HCT116 (cell line): ENCODE measurements around the gene C22orf42. TPM values are rescaled to one million over a fixed set of nuclear protein-coding genes. Genes with fewer than 3 reads are reported as not detected.

Experiments used
- ATAC-seq: fragments of 200-7000 bp; cut with Tn5 transposase; 2 replicates; pipeline ENCODE4 v1.9.1; 2020; ENCODE audit warnings: mild to moderate bottlenecking, moderate library complexity
- BruUV-seq: library from RNA; stranded (reverse); fragments of 400-500 nt; replicated peaks from 2 replicates; lab custom pipeline; 2021; lab: Mats Ljungman, UMichigan
- CTCF ChIA-PET: fragments of 300-600 bp; sonication (Branson Sonifier 250); formaldehyde crosslinking; loops from one replicate; lab custom pipeline; 2021; ENCODE audit warnings: antibody characterized with exemption; lab: Charles Lee
- POLR2A ChIA-PET: fragments of 300-600, 350-600 bp; sonication (Branson Sonifier 250); formaldehyde crosslinking; loops from one replicate; lab custom pipeline; 2021; ENCODE audit warnings: antibody characterized with exemption; lab: Charles Lee
- RAD21 ChIA-PET, 2 experiments: fragments of 300-600 bp; sonication (Branson Sonifier 250); formaldehyde crosslinking; loops; one replicate each; lab custom pipeline; 2023; ENCODE audit warnings: low total read pairs in 2 of 2; ENCODE audit not compliant: uncharacterized antibody in 2 of 2, unreplicated experiment in 2 of 2, low non-redundant PET in 1 of 2; lab: Charles Lee
- DNase-seq: peaks from one replicate; pipeline ENCODE4 v3.0.0-alpha.2; 2010; ENCODE audit warnings: low read depth, low spot score
- H2AFZ ChIP-seq: fragments of 200-600 bp; shearing (Covaris generic), sonication (generic); 2 replicates; pipeline ENCODE4 v1.6.1; 2017; ENCODE audit warnings: low read depth, mixed run types, mixed read lengths, antibody characterized with exemption, low read length; ENCODE audit not compliant: poor library complexity, severe bottlenecking
- H3K27ac ChIP-seq: 2 replicates; pipeline ENCODE4 v1.5.1; 2012; ENCODE audit warnings: low read depth, low read length
- H3K27me3 ChIP-seq: fragments of 200-600 bp; sonication (generic); 2 replicates; pipeline ENCODE4 v1.6.1; 2016; ENCODE audit warnings: mixed run types, low read length, mixed read lengths; ENCODE audit not compliant: insufficient read depth
- H3K36me3 ChIP-seq, 2 experiments: fragments of 200-500 bp in 1 of 2; fragments of 200-600 bp in 1 of 2; sonication (Bioruptor generic) in 1 of 2; sonication (generic) in 1 of 2; 2 replicates each; pipeline versions ENCODE4 v1.5.1 to v1.6.1; 2014 to 2016; ENCODE audit warnings: low read length in 2 of 2, inconsistent platforms in 1 of 2, mixed read lengths in 1 of 2, mixed run types in 1 of 2; ENCODE audit not compliant: insufficient read depth in 2 of 2, control insufficient read depth in 1 of 2
- H3K4me1 ChIP-seq, 2 experiments: fragments of 200-600 bp in 1 of 2; sonication (generic) in 1 of 2; 2 replicates each; pipeline versions ENCODE4 v1.5.1 to v1.6.1; 2012 to 2017; ENCODE audit warnings: low read length in 2 of 2, inconsistent platforms in 1 of 2, mild to moderate bottlenecking in 1 of 2, mixed read lengths in 1 of 2, mixed run types in 1 of 2, moderate library complexity in 1 of 2; ENCODE audit not compliant: insufficient read depth in 2 of 2, control insufficient read depth in 1 of 2
- H3K4me2 ChIP-seq: fragments of 200-600 bp; sonication (generic); 2 replicates; pipeline ENCODE4 v1.6.1; 2017; ENCODE audit warnings: mixed run types, low read length, mixed read lengths
- H3K4me3 ChIP-seq, 2 experiments: fragments of 200-600 bp in 1 of 2; sonication (generic) in 1 of 2; replicated peaks in 1 of 2; 2 replicates each; pipeline ENCODE4 v1.5.1; 2011 to 2016; ENCODE audit warnings: low read length in 2 of 2, control low read depth in 1 of 2, low read depth in 1 of 2, mild to moderate bottlenecking in 1 of 2, mixed read lengths in 1 of 2, mixed run types in 1 of 2
- H3K79me2 ChIP-seq: fragments of 200-600 bp; sonication (generic); 2 replicates; pipeline ENCODE4 v1.6.1; 2017; ENCODE audit warnings: mild to moderate bottlenecking, mixed run types, low read length, moderate library complexity, mixed read lengths; ENCODE audit not compliant: insufficient read depth
- H3K9ac ChIP-seq: fragments of 200-600 bp; sonication (generic); 2 replicates; pipeline ENCODE4 v1.6.1; 2016; ENCODE audit warnings: low read length, mixed read lengths
- H3K9me2 ChIP-seq: fragments of 200-600 bp; sonication (generic), shearing (Covaris generic); 2 replicates; pipeline ENCODE4 v1.6.1; 2017; ENCODE audit warnings: mixed run types, mild to moderate bottlenecking, moderate library complexity; ENCODE audit not compliant: insufficient read depth
- H3K9me3 ChIP-seq, 2 experiments: fragments of 200-500 bp in 1 of 2; fragments of 200-600 bp in 1 of 2; sonication (Bioruptor generic) in 1 of 2; sonication (generic) in 1 of 2; 2 replicates each; pipeline ENCODE4 v1.6.1; 2014 to 2017; ENCODE audit warnings: low read length in 2 of 2, mixed read lengths in 2 of 2, inconsistent platforms in 1 of 2, low read depth in 1 of 2, mild to moderate bottlenecking in 1 of 2, mixed run types in 1 of 2, moderate library complexity in 1 of 2; ENCODE audit not compliant: control insufficient read depth in 1 of 2, insufficient read depth in 1 of 2
- H4K20me1 ChIP-seq: fragments of 200-600 bp; sonication (generic), shearing (Covaris generic); 2 replicates; pipeline ENCODE4 v1.6.1; 2017; ENCODE audit warnings: mixed run types, mild to moderate bottlenecking, moderate library complexity; ENCODE audit not compliant: insufficient read depth
- CBX3 ChIP-seq: IDR thresholded peaks from 2 replicates; pipeline ENCODE4 v1.6.1; 2012; ENCODE audit warnings: low read depth
- CTCF ChIP-seq, 3 experiments: fragments of 200-600 bp in 1 of 3; sonication (generic) in 1 of 3; IDR thresholded peaks in 2 of 3; conservative IDR thresholded peaks in 1 of 3; 2 replicates each; pipeline ENCODE4 v1.5.1; 2012 to 2017; ENCODE audit warnings: low read depth in 2 of 3, low read length in 2 of 3, antibody characterized with exemption in 1 of 3, borderline replicate concordance in 1 of 3, control low read depth in 1 of 3, mild to moderate bottlenecking in 1 of 3, mixed read lengths in 1 of 3, mixed run types in 1 of 3, moderate library complexity in 1 of 3; ENCODE audit not compliant: insufficient read depth in 1 of 3
- ELF1 ChIP-seq: IDR thresholded peaks from 2 replicates; pipeline ENCODE4 v1.6.1; 2012; ENCODE audit warnings: low read depth, borderline replicate concordance
- EZH2 ChIP-seq: fragments of 200-600 bp; sonication (generic); IDR thresholded peaks from 2 replicates; pipeline ENCODE4 v1.6.1; 2017; ENCODE audit warnings: antibody characterized with exemption, mixed run types
- JUND ChIP-seq: IDR thresholded peaks from 2 replicates; pipeline ENCODE4 v1.6.1; 2012
- MAX ChIP-seq: IDR thresholded peaks from 2 replicates; pipeline ENCODE4 v1.6.1; 2012
- RAD21 ChIP-seq: IDR thresholded peaks from 2 replicates; pipeline ENCODE4 v1.6.1; 2012; ENCODE audit warnings: low read depth, mild to moderate bottlenecking
- SIN3A ChIP-seq: IDR thresholded peaks from 2 replicates; pipeline ENCODE4 v1.6.1; 2012; ENCODE audit warnings: low read depth
- SRF ChIP-seq: IDR thresholded peaks from 2 replicates; pipeline ENCODE4 v1.6.1; 2012; ENCODE audit warnings: low read depth
- ZBTB33 ChIP-seq: IDR thresholded peaks from 2 replicates; pipeline ENCODE4 v1.6.1; 2011; ENCODE audit warnings: mild to moderate bottlenecking, low read length, moderate library complexity; ENCODE audit not compliant: insufficient replicate concordance; ENCODE audit errors: extremely low read depth
- ZNF274 ChIP-seq: fragments of 200-500 bp; sonication (Bioruptor generic); IDR thresholded peaks from 2 replicates; pipeline ENCODE4 v1.6.1; 2014; ENCODE audit warnings: mild to moderate bottlenecking, low read depth, low read length, inconsistent platforms
- intact Hi-C: fragments of 100-400 bp; cut with micrococcal nuclease; formaldehyde crosslinking; loops from 2 replicates; pipeline ENCODE4 v1.10.0; 2022
- total RNA-seq: library from RNA; stranded (reverse); gene quantifications from one replicate; pipeline ENCODE4 v1.2.1, GENCODE V29; 2021; ENCODE audit not compliant: unreplicated experiment

The C22orf42 gene
- total RNA-seq, 1 experiment from 2014 or later, result not detected

- RAD21 ChIA-PET, result interaction anchor here in 1 of 2 experiments (0.8 kb wide), 1 partner anchor 162 kb away, joined by 3 read pairs; no protein-coding TSS in a partner anchor
- Histone ChIP-seq H3K27ac (no peak overlapping the region), H3K36me3 (no peaks in the 10 kb centered on the region), H4K20me1 (no peaks in the 10 kb centered on the region), H3K4me3 (no peak overlapping the region), H3K9me2 (no peaks in the 10 kb centered on the region), H3K9ac (no peak overlapping the region), H3K9me3 (no peaks in the 10 kb centered on the region), H2AFZ (no peak overlapping the region), H3K27me3 (peaks cover 40% of the 10 kb centered on the region), H3K79me2 (no peaks in the 10 kb centered on the region), H3K4me1 (no peaks in the 10 kb centered on the region)
- intact Hi-C loops, result loop anchor here (1.0 to 10.0 kb wide), 5 partner anchors 163 to 371 kb away; partner anchors contain the start of gene FBXO7
- no peak for ATAC-seq
- no peak for TF ChIP-seq EZH2
- TF ChIP-seq ZNF274, result no peak
- TF ChIP-seq MAX, result no peak
- no peak for TF ChIP-seq SRF
- no peak for TF ChIP-seq ELF1
- TF ChIP-seq JUND, result no peak
- TF ChIP-seq CTCF (IDR thresholded peaks at IDR 0.05 in 2 of 3, conservative IDR thresholded peaks at IDR 0.05 in 1 of 3; ENCODE audit: borderline replicate concordance in 1 of 3, insufficient read depth in 1 of 3, low read depth in 2 of 3, low read length in 2 of 3), result peak; percentile 5 to 56 (median 54); a peak in 4 of 6 replicates
- no peak for TF ChIP-seq CBX3
- no peak for TF ChIP-seq ZBTB33
- TF ChIP-seq RAD21, result peak; percentile 65
- TF ChIP-seq SIN3A, result no peak
- TF ChIP-seq, all 23 proteins: peak for 2
- CTCF ChIA-PET, result interaction anchor here (0.8 to 1.1 kb wide), 3 partner anchors 162 to 274 kb away, joined by 3 to 10 read pairs (median 3); no protein-coding TSS in a partner anchor
- POLR2A ChIA-PET, result no interaction called here
- no TSS peak for BruUV-seq
- DNase-seq, result peak; percentile 15
- no peak overlapping the region for H3K4me2 ChIP-seq
Observed at GRCh38 chr22:32103658-32104315, 55.3 kb downstream of the C22orf42 start.
